OCI-LY7 (cell line): ENCODE results near the gene ANKS1B.

Experiments used
- CTCF ChIP-seq: fragments of 200-600 bp; sonication (generic); conservative IDR thresholded peaks from 2 replicates; pipeline ENCODE4 v1.5.1; 2014; ENCODE audit warnings: mild to moderate bottlenecking, antibody characterized with exemption, low read length, moderate library complexity, mixed read lengths
- EZH2phosphoT487 ChIP-seq: fragments of 200-600 bp; sonication (generic); IDR thresholded peaks from 2 replicates; pipeline ENCODE4 v1.6.1; 2018; ENCODE audit warnings: low read depth, borderline replicate concordance, mild to moderate bottlenecking, mixed run types, antibody characterized with exemption, low read length, moderate library complexity, mixed read lengths

- TF ChIP-seq CTCF = no peak
- TF ChIP-seq EZH2phosphoT487 = no peak
These were observed 1036.3 kb downstream of the ANKS1B start for GRCh38 chr12:98948343-98948949.
